ENCODE results near the gene PPP1R14D.

GRCh38 chr15:40871749-40872617 is 43.5 kb upstream of the PPP1R14D start:
- TF ChIP-seq POLR2A (IDR thresholded peaks at IDR 0.05; ENCODE audit: low read length) = no peak
- TF ChIP-seq GATA1 (IDR thresholded peaks at IDR 0.05; ENCODE audit: low read depth, low read length) = no peak

Data from erythroblast (primary cell).